ENCODE data around the gene PLCB4.

GRCh38 chr20:9508696-9509178 lies 439.9 kb downstream of the PLCB4 start:
- TF ChIP-seq CTCF (IDR thresholded peaks at IDR 0.05) (no peak), POLR2A (IDR thresholded peaks at IDR 0.05) (no peak)
